ENCODE results near the gene LDB3. TPM values are rescaled to one million over a fixed set of nuclear protein-coding genes. Genes with fewer than 3 reads are reported as not detected.

The LDB3 gene
- polyA plus RNA-seq, 2 of the 4 experiments (the other 2 are of a cell fraction) = 0.13 TPM

- TF ChIP-seq PBX3 (IDR thresholded peaks at IDR 0.05) (no peak), FOSL2 (IDR thresholded peaks at IDR 0.05) (no peak), FOSL2 (CRISPR knock-in tag; IDR thresholded peaks at IDR 0.05) (no peak), POLR2A (IDR thresholded peaks at IDR 0.05; ENCODE audit: low read length) (peak; percentile 28), JUN (IDR thresholded peaks at IDR 0.05) (peak in 1 of 2 experiments; percentile 49; a peak in 3 of 5 replicates), PHF8 (IDR thresholded peaks at IDR 0.05; ENCODE audit: borderline replicate concordance, low read depth) (peak; percentile 30; the same call in 1 of the 2 replicates), E2F6 (IDR thresholded peaks at IDR 0.05; ENCODE audit: borderline replicate concordance, low read depth) (no peak), TFCP2L1 (CRISPR knock-in tag; IDR thresholded peaks at IDR 0.05) (no peak), BHLHE40 (IDR thresholded peaks at IDR 0.05; ENCODE audit: low read depth, low read length) (no peak), HMGXB4 (CRISPR knock-in tag; IDR thresholded peaks at IDR 0.05; ENCODE audit: borderline replicate concordance) (no peak), MAZ (IDR thresholded peaks at IDR 0.05; ENCODE audit: borderline replicate concordance, low read depth, low read length) (0 out of 2 replicates have a peak, but pooled peaks have one; percentile 7), EP300 (IDR thresholded peaks at IDR 0.05) (no peak), CBX8 (IDR thresholded peaks at IDR 0.05) (no peak), RFX5 (IDR thresholded peaks at IDR 0.05) (no peak), CEBPB (IDR thresholded peaks at IDR 0.05) (no peak), HOXA7 (CRISPR knock-in tag; IDR thresholded peaks at IDR 0.05) (no peak)
- Histone ChIP-seq H3K27ac (peak overlapping the region; percentile 96 to 100), H3K4me1 (peaks cover 11% of the 10 kb centered on the region; the same call in 2 of the 3 replicates), H3K4me3 (peak overlapping the region; percentile 72), H3K9me3 (no peaks in the 10 kb centered on the region), H3K4me2 (peak overlapping the region; percentile 80)
- ChIA-PET CTCF (interaction anchor here (0.6 to 3.6 kb wide), 13 partner anchors 9 to 295 kb away, joined by 3 to 10 read pairs (median 4); no protein-coding TSS in a partner anchor), POLR2A (interaction anchor here (0.6 to 2.1 kb wide), 6 partner anchors 10 to 188 kb away, joined by 3 to 25 read pairs (median 3); partner anchors contain the start of gene BMPR1A)
- FAIRE-seq = no peak
- ATAC-seq = peak; percentile 63 to 68
- DNase-seq (ENCODE audit: low read depth in 1 of 2, low spot score in 1 of 2) = peak; percentile 53 to 76
- WGBS (ENCODE audit: missing lambda C conversion rate) = 2% methylated on average over 39 of the region's 82 CpGs
Measured at GRCh38 chr10:86711513-86712316, 43.4 kb downstream of the LDB3 start.

GRCh38 chr10:86712317-86712707 lies 44.0 kb downstream of the LDB3 start:
- WGBS (ENCODE audit: missing lambda C conversion rate) = 73% methylated on average over 9 of the region's 9 CpGs
- no peak for FAIRE-seq
- POLR2A ChIA-PET = interaction anchor here (0.6 to 2.1 kb wide), 5 partner anchors 10 to 187 kb away, joined by 3 to 25 read pairs (median 3); partner anchors contain the start of gene BMPR1A
- H3K4me2 ChIP-seq = peak overlapping the region; percentile 80
- H3K27ac ChIP-seq = peak overlapping the region; percentile 96 to 100
- H3K4me1 ChIP-seq = peaks cover 11% of the 10 kb centered on the region; the same call in 2 of the 3 replicates
- no peaks in the 10 kb centered on the region for H3K9me3 ChIP-seq
- CTCF ChIA-PET = interaction anchor here (0.8 to 3.6 kb wide), 12 partner anchors 9 to 295 kb away, joined by 3 to 10 read pairs (median 4); no protein-coding TSS in a partner anchor
- no peak for DNase-seq (ENCODE audit: low read depth in 1 of 2, low spot score in 1 of 2)
- H3K4me3 ChIP-seq = peak overlapping the region; percentile 72
- TF ChIP-seq RAD21 (conservative IDR thresholded peaks at IDR 0.05 in 1 of 2, IDR thresholded peaks at IDR 0.05 in 1 of 2) (no peak), EP300 (IDR thresholded peaks at IDR 0.05) (no peak), TFCP2L1 (CRISPR knock-in tag; IDR thresholded peaks at IDR 0.05) (no peak), CTCF (IDR thresholded peaks at IDR 0.05) (peak; percentile 4; the same call in 1 of the 3 replicates), TP53 (CRISPR knock-in tag; IDR thresholded peaks at IDR 0.05) (no peak), KDM1A (IDR thresholded peaks at IDR 0.05; ENCODE audit: low read depth) (peak; percentile 83)
- no peak for ATAC-seq

All from A549 (cell line).